Activated T-helper 2 cell treated with anti-CD3 and anti-CD28 coated beads, Interferon-gamma antibody, Interleukin-2, Interleukin-4, amounts not matched to agents 10 μg/mL and 5 μg/mL and 100 μg/mL, durations not matched to agents 14 hours and 24 hours and 36 hours (primary cell): ENCODE data around the gene PRRT1. TPM values are rescaled to one million over a fixed set of nuclear protein-coding genes. Genes with fewer than 3 reads are reported as not detected.
"Not testable (repeated sequence)": the region's sequence is repeated elsewhere in the genome, so short reads cannot be mapped to it uniquely, and the experiment has no call there.

ENCODE experiments used
- DNase-seq: peaks from one replicate; pipeline ENCODE4 v3.0.0; 2021; ENCODE audit warnings: low spot score
- H3K27ac Mint-ChIP-seq: one replicate; pipeline ENCODE4 v1.8.0; 2021; ENCODE audit warnings: mixed read lengths
- H3K27me3 Mint-ChIP-seq: one replicate; pipeline ENCODE4 v1.8.0; 2021; ENCODE audit warnings: low read depth, mixed read lengths
- H3K36me3 Mint-ChIP-seq: one replicate; pipeline ENCODE4 v1.8.0; 2021; ENCODE audit warnings: low read depth, mixed read lengths
- H3K4me1 Mint-ChIP-seq: one replicate; pipeline ENCODE4 v1.8.0; 2021; ENCODE audit warnings: low read depth, mixed read lengths
- H3K4me3 Mint-ChIP-seq: one replicate; pipeline ENCODE4 v1.8.0; 2021; ENCODE audit warnings: low read depth, mild to moderate bottlenecking, moderate library complexity, mixed read lengths
- H3K9me3 Mint-ChIP-seq: one replicate; pipeline ENCODE4 v1.8.0; 2021; ENCODE audit warnings: mixed read lengths
- intact Hi-C: fragments of 100-400 bp; cut with micrococcal nuclease; formaldehyde crosslinking; loops from one replicate; pipeline ENCODE4 v1.15.1; 2023
- total RNA-seq: library from RNA; stranded (reverse); gene quantifications from 2 replicates; pipeline ENCODE4 v1.2.3, GENCODE V29; 2022

PRRT1 gene
- total RNA-seq, 1 donor from 2014 or later = 0.27 TPM

- H3K36me3 Mint-ChIP-seq, H3K4me1 Mint-ChIP-seq, H3K27ac Mint-ChIP-seq, H3K9me3 Mint-ChIP-seq, H3K4me3 Mint-ChIP-seq, intact Hi-C loops, DNase-seq: not testable (repeated sequence)
- peaks cover 33% of the 10 kb centered on the region for H3K27me3 Mint-ChIP-seq
Measured at GRCh38 chr6:32100251-32100650, 51.5 kb downstream of the PRRT1 start.

Other genes starting within 250 kb of the PRRT1 start
- 4.8 and 4.9 TPM in 2 replicates for gene ZBTB12, start 249.9 kb downstream of the PRRT1 start, total RNA-seq
- gene C2, start 224.2 kb downstream of the PRRT1 start, total RNA-seq = 1.1 and 1.4 TPM in 2 replicates
- 0.16 TPM in 1 of 2 replicates, not detected in the other for gene CFB, start 205.8 kb downstream of the PRRT1 start, total RNA-seq
- 81.2 and 82.0 TPM in 2 replicates for gene NELFE, start 193.0 kb downstream of the PRRT1 start, total RNA-seq
- 93.7 and 99.5 TPM in 2 replicates for gene SKIC2, start 192.8 kb downstream of the PRRT1 start, total RNA-seq
- gene DXO, start 179.8 kb downstream of the PRRT1 start, total RNA-seq = 15.7 and 16.6 TPM in 2 replicates
- 2.6 and 3.1 TPM in 2 replicates for gene C4A, start 169.9 kb downstream of the PRRT1 start, total RNA-seq
- gene C4B, start 137.1 kb downstream of the PRRT1 start, total RNA-seq = 2.9 and 4.2 TPM in 2 replicates
- 0.25 and 0.39 TPM in 2 replicates for gene CYP21A2, start 113.5 kb downstream of the PRRT1 start, total RNA-seq
- 4.3 and 5.0 TPM in 2 replicates for gene TNXB, start 42.6 kb downstream of the PRRT1 start, total RNA-seq
- gene ATF6B, start 23.7 kb downstream of the PRRT1 start, total RNA-seq = 86.9 and 91.2 TPM in 2 replicates
- 5.0 and 5.8 TPM in 2 replicates for gene FKBPL, start 21.7 kb downstream of the PRRT1 start, total RNA-seq
- 11.5 and 12.7 TPM in 2 replicates for gene PPT2, start 2.2 kb upstream of the PRRT1 start, total RNA-seq
- gene EGFL8, start 12.7 kb upstream of the PRRT1 start, total RNA-seq = 9.5 and 11.5 TPM in 2 replicates
- 32.0 and 32.9 TPM in 2 replicates for gene AGPAT1, start 24.1 kb upstream of the PRRT1 start, total RNA-seq
- 61.9 and 63.8 TPM in 2 replicates for gene RNF5, start 26.5 kb upstream of the PRRT1 start, total RNA-seq
- 18.5 and 20.9 TPM in 2 replicates for gene AGER, start 32.3 kb upstream of the PRRT1 start, total RNA-seq
- gene PBX2, start 38.3 kb upstream of the PRRT1 start, total RNA-seq = 80.8 and 85.2 TPM in 2 replicates
- 84.2 and 90.7 TPM in 2 replicates for gene GPSM3, start 40.7 kb upstream of the PRRT1 start, total RNA-seq
- 0.48 and 0.52 TPM in 2 replicates for gene NOTCH4, start 72.1 kb upstream of the PRRT1 start, total RNA-seq
- gene TSBP1, start 220.0 kb upstream of the PRRT1 start, total RNA-seq = not detected in 2 replicates